GM21447 (cell line): ENCODE results near the gene DBT.
"Not testable (repeated sequence)": the region's sequence is repeated elsewhere in the genome, so short reads cannot be mapped to it uniquely, and the experiment has no call there.

ENCODE experiments used
- ATAC-seq: cut with Tn5 transposase; IDR thresholded peaks from one replicate; pipeline ENCODE4 v1.9.1; 2021; ENCODE audit not compliant: unreplicated experiment

DBT gene

DNA sequence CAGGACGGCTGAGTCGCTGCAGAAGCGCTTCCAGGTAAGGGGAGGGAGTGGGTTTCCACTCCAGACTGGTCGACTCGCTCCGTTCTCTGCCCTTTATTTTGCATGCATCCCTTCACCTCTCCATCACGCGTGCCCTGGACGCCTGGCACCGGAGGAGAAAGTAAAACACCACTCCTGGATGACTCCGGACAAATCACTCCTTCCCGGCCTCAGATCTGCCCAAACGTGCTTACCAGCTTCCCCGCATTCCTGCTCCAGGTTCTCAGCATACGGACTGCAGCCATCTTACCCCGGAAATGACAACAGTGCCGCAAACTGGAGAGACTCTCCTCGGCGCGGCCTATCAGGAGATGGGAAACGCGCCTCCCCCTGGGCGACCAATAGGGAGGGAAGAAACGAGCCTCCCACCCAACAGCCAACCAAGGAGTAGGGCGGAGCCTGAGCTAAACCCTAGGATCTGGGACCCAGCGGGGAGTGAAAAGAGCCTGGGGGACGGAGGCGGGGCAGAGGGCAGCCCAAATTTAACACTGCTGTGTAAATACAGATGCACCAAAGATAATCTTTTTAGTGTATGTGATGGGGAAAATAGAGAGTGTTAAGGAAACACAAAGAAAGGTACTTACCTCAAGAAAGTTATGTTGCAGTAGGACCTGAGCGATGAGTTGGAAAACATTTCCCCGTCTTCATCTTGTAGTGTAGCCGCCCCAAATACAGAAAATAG, at the start of gene DBT:
Gene DBT, minus strand, starts transcription at position 298 of the 721 bp plus-strand sequence. Its CDS starts 14 bp downstream, at position 284.
- peak; percentile 100 for ATAC-seq

DNA sequence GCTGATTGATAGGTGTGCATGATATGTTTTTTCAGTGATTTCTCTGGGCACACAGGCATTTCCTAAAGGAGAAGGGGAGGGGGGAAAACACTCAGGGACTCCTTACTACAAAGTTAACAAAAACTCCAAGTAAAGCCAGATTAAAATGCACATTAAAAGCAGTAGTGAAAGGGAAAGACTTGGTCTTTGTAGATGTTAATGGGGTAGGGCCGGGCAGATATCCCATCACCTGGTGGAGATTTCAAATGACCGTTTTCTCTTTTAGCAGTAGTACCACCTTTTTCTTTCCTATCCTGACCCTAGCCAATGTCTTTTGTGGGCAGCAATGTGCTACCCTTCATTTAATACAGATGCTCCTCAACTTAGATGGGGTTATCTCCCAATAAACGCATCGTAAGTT, 48.9 kb upstream of the DBT start:
- no peak for ATAC-seq

DNA sequence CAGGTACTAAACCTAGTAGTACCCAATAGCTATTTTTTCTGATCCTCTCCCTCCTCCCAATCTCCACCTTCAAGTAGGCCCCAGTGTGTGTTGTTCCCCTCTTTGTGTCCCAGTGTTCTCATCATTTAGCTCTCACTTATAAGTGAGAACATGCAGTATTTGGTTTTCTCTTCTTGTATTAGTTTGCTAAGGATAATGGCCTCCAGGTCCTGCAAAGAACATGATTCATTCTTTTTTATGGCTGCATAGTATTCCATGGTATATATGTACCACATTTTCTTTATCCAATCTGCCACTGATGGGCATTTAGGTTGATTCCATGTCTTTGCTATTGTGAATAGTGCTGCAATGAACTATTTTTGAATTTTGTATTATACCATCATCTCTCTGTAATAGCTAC, 47.4 kb upstream of the DBT start:
- not testable (repeated sequence) for ATAC-seq

DNA sequence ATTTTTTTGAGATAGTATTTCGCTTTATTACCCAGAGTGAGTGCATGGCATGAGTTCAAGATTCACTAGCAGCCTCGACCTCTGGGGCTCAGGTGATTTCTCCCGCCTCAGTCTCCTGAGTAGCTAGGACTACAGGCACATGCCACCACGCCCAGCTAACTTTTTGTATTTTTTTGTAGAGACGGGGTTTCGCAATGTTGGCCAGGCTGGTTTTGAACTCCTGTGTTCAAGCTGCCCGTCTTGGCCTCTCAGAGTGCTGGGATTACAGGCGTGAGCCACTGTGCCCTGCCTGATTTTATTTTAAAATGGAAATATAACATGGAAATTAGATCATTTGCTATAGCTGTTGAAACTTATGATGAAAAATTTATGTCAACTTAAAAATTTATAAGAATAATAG, 46.5 kb upstream of the DBT start:
- no peak for ATAC-seq

DNA sequence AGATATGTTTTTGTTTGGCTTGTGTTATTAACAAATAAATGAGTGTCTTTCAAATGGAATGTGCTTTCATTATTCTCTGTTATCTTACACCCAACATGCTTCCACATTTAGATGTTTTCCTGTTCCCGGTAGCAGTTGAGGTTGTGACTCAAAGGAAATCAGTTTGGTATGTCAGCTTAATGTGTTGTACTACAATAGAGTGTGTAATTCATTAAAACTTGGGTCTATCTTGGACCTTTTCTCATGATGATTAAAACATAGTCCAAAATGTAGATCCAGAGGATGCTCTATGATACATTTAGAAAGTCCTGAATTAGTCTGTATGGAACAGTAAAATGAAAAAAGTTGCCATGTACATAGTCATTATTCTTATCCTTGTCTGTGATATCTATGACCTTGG, 43.1 kb upstream of the DBT start:
- ATAC-seq: no peak

DNA sequence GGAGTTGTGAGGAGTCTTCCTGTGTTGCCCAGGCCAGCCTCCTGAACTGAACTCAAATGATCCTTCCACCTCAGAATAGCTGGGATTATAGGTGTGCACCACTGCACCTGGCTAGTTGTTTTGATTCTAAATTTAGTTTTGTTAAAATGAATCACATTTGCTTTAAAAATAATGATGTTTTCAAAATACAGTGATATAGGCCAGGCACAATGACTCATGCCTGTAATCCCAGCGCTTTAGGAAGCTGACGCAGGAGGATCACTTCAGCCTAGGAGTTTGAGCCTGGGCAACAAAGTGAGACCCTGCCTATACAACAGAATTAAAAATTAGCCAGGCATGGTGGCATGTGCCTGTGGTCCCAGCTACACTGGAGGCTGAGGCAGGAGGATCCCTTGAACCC, 40.7 kb upstream of the DBT start:
- ATAC-seq: no peak

DNA sequence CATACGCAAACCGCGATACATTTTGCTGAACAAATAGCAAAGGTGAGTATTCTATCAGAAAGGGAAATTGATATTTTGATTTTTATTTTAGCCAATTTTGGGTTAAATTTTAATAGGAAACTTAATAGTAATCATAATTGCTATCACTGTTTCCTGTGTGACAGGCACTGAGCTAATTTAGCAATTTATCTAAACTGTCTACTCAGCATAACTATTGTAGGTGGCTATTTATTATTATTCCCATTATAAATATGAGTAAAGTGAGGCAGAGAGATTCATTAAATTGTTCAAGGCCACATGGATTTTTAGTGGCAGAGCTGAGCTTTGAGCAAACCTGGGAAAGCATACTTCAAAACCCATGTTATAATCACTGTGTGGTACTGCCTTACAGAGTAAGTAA, 37.5 kb upstream of the DBT start:
- no peak for ATAC-seq

DNA sequence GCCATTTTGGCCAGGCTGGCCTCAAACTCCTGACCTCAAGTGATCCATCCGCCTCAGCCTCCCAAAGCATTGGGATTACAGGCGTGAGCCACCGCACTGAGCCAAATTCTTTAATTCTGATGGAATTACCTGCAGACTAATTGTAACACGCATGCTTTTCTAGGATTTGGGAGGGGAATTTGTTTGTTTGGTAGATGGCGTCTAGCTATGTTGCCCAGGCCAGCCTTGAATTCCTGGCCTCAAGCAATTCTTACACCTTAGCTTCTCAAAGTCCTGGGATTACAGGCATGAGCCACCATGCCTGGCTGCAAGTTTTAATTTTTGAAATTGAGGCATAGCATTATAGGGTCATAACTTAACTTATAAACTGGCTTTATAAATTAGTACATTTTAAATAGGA, 35.0 kb upstream of the DBT start:
- ATAC-seq: no peak

DNA sequence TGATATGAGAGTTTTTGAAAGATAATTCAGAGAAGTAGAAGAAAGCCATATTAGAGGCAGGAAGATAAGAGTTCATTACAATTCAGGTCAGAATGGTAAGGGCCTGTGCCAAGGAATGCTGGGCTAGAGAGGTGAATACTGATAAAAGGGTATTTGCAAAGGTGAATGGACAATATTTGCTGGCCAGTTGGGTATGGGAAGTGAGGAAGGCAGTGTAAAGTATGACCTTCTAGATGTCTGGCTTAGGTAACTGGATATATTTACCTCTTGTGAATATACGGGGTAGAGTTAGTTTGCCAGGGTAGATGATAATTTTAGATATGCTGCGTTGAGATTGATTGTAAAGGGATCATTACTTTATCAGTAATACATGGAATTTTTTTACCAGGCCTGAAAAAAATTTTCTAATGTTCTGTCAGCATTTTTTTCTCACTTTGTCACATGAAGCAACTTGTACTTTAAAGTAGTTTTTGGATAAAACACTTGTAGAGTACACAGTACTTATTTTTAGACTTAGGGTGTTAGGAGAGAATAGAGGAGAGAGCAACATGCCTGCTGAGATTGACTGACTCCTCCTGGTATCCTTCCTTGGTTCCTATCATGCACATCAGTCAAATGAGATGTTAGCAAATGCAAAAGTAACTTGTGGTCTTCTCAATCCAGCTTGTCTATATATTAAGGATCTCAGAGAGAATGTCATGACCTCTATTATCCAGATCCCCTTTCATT, 30.5 kb upstream of the DBT start:
- ATAC-seq: no peak

DNA sequence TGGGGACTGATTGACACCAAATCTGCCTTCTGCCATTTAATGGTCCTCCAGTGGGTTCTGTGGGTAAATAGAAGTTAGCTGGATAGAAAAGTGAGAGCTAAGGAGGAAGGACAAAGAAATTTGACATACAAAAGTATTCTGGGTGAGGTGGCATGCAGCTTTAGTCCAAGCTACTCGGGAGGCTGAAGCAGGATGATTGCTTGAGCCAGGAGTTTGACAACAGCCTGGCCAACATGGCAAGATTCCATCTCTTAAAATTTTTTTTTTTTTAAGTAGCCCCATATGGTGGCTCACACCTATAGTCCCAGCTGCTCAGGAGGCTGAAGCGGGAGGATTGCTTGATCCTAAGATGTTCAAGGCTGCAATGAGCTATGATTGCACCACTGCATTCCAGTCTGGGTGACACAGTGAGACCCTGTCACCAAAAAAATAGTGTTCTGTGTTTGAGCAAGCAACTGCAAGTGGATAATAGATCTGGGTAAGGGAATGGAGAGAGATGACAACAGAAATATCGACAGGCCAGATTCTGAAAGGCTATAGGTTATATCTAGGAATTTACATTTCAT, 29.8 kb upstream of the DBT start:
- ATAC-seq: no peak

DNA sequence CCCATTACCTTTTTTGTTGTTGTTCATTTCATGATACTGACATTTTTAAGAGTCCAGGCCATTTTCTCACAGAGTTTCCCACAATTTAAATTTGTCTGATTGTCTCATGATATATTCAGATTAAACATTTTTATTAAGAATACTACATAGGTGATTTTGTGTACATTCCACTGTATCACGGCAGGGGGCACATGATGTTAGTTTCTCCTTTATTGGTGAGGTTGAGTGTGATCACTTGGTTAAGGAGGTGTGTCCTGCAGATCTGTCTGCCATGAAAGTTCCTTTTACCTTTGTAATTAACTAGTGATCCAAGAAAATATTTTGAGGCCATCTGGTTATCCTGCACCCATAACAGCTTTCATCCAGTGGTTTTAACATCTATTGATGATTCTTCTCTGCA, 28.2 kb upstream of the DBT start:
- no peak for ATAC-seq

DNA sequence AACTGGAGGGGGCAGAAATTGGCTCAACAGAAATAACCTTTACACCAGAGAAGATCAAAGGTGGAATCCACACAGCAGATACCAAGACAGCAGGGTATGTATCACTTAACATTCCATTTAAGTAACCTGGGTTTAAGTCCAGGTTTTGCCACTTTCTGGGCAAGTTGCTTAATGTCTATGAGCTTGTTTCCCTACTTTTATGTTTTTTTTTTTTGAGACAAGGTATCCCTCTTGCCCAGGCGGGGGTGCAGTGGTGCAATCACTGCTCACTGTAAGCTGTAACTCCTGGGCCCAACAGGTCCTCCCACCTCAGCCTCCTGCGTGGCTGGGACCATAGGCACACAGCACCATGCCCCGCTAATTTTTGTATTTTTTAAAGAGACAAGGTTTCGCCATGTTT, 18.6 kb upstream of the DBT start:
- no peak for ATAC-seq

DNA sequence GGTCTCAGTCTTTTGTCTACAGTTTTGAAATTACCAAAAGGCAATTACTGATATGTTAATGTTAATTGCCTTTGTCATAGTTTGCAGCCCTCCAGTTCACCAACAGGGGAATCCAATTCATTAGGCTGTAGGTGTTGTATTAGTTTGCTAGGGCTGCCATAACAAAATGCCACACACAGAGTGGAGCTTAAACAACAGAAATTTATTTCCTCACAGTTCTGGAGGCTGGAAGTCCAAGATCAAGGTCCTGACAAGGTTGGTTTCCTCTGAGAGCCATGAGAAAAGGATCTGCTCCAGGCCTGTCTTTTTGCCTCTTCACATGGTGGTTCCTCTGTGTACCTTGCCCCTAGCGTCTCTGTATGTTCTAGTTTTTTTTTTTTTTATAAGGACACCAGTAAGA, 17.6 kb upstream of the DBT start:
- ATAC-seq: no peak

DNA sequence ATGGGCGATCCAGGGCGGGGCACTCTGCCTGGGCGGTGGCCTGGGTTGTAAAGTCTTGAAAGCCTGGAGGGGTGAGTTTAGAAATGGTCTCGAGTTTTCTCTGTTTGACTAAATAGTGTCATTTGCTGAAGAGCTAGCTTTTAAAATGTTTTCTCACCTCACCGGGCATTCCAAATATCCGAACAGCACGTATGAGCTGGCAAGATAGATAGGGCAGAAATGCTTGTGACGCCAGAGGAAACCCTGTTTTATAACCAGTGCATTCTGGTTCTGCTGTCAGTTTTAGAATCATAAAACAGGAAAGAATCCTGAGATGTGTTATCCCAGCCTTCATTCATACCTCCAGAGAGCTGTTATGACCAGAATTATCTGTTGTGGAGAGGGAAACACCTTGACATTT, 17.1 kb upstream of the DBT start:
- ATAC-seq: peak; percentile 29

DNA sequence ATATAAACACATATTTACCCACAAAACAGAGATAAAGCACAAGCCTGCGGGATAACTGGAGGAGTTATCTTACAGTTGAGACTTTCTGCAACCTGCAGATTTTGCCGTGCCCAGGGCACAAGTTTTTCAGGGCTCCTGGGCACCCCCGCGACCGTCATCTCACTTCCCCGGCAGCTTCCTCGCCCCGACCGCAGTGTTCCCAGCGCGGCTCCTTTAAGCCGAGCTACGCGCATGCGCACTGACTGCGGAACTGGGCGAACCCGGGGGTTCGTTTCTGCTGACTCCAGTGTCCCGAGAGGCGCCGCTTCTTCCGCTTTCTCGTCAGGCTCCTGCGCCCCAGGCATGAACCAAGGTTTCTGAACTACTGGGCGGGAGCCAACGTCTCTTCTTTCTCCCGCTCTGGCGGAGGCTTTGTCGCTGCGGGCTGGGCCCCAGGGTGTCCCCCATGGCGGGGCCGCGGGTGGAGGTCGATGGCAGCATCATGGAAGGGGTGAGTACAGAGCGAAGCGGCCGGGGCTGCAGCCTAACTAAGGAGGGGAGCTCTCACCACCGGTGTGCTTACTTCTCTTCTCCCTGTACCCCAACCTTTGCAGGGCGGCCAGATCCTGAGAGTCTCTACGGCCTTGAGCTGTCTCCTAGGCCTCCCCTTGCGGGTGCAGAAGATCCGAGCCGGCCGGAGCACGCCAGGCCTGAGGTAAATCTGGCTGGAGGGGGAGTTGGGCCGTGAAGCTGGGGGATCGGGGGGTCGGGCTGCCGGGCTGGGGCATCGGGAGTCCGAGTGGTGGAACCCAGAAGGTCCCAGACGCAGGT, 16.5 kb upstream of the DBT start, which contains the start of gene RTCA:
Gene RTCA, plus strand, starts transcription at position 286 of the 810 bp plus-strand sequence. Its CDS starts 160 bp downstream, at position 446.
- ATAC-seq: peak; percentile 97

DNA sequence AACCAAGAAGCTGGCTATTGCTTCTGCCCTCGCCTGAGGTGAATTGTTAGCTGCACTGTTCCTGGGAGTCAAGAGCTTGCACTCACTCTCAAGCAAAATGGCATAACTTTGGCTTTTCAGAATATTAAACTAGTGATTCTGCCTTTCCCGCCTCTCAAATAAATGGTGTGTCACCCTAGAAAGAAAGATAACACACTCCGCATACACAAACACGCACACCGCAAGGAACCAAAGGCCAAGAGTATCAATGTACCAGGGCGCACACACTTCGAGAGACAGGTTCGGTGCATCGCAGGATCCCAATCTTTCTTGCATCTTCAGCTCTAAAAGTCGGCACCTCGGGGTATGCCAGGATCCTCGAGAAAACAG, 15.9 kb upstream of the DBT start:
- peak; percentile 23 for ATAC-seq

DNA sequence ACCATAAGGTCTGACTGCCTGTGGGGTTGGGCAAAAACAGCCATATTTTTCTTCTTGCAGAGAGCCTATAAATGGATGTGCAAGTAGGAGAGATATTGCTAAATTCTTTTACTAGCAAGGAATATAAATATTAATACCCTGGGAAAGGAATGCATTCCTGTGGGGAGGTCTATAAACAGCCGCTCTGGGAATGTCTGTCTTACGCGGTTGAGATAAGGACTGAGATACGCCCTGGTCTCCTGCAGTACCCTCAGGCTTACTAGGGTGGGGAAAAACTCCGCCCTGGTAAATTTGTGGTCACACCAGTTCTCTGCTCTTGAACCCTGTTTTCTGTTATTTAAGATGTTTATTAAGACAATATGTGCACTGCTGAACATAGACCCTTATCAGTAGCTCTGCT, 14.4 kb upstream of the DBT start:
- not testable (repeated sequence) for ATAC-seq

DNA sequence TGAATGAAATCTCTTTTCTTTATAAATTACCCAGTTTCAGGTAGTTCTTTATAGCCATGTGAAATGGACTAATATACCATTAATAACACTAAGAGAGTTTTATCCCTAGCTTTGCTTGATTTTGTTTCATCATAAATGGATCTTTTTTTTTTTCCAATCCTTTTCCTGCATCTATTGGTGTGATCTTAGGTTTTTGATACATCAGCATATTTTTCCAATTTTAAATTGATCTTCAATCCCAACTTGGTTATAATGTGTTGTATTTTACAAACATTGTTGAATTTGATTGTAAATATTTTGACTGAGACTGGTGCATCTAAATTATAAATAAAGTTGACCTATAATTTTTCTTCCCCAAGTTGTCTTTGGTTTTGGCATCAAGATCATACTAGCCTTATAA, 12.1 kb upstream of the DBT start:
- ATAC-seq: no peak

DNA sequence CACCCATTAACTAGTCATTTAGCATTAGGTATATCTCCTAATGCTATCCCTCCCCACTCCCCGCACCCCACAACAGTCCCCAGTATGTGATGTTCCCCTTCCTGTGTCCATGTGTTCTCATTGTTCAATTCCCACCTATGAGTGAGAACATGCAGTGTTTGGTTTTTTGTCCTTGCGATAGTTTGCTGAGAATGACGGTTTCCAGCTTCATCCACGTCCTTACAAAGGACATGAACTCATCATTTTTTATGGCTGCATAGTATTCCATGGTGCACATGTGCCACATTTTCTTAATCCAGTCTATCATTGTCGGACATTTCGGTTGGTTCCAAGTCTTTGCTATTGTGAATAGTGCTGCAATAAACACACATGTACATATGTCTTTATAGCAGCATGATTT, 8.8 kb upstream of the DBT start:
- not testable (repeated sequence) for ATAC-seq

DNA sequence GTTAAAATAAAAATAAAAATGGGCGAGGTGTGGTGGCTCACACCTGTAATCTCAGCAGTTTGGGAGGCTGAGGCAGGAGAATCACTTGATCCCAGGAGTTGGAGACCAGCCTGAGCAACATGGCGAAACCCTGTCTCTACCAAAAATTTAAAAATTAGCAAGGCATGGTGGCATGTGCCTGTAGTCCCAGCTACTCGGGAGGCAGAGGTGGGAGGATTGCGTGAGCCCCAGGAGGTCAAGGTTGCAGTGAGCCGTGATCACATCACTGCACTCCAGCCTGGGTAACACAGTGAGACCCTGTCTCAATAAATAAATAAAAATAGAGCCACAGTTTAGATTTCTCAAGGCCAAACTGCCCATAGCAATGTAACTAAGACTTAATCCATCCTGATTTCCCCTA, 6.6 kb upstream of the DBT start:
- not testable (repeated sequence) for ATAC-seq

DNA sequence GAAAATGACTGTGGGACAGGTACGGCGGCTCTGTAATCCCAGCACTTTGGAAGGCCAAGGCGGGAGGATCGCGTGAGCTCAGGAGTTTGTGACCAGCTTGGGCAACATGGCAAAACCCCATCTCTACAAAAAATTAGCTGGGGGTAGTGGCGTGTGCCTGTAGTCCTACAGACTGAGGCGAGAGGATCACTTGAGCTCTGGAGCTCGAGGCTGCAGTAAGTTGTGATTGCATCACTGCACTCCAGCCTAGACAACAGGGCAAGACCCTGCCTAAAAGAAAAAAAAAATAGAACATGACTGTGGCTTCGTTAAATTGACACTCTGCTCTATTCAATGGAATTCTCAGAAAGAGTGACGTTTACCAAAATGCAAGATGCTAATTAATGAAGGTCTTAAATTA, 3.9 kb upstream of the DBT start:
- no peak for ATAC-seq
